Stomach smooth muscle (tissue), 2 donors: ENCODE measurements around the gene LENG8.
A peak's percentile ranks its signal among the peaks of the same experiment; 100 is the strongest.

Source experiments
- H3K27ac ChIP-seq: one replicate; pipeline ENCODE4 v1.7.0; 2013; ENCODE audit warnings: mild to moderate bottlenecking, low read length, inconsistent platforms
- H3K27me3 ChIP-seq, 2 donors: one replicate each; pipeline ENCODE4 v1.7.0; 2013; ENCODE audit warnings: low read length in 2 of 2; ENCODE audit not compliant: insufficient read depth in 2 of 2, control insufficient read depth in 1 of 2
- H3K36me3 ChIP-seq, 2 donors: one replicate each; pipeline ENCODE4 v1.7.0; 2013; ENCODE audit warnings: low read length in 2 of 2; ENCODE audit not compliant: control insufficient read depth in 2 of 2, insufficient read depth in 2 of 2
- H3K4me1 ChIP-seq: one replicate; pipeline ENCODE4 v1.7.0; 2013; ENCODE audit warnings: low read length; ENCODE audit not compliant: control insufficient read depth, insufficient read depth
- H3K4me3 ChIP-seq, 2 donors: one replicate each; pipeline ENCODE4 v1.7.0; 2013; ENCODE audit warnings: low read length in 2 of 2
- H3K9ac ChIP-seq, 2 donors: one replicate each; pipeline ENCODE4 v1.7.0; 2013; ENCODE audit warnings: low read length in 2 of 2, mild to moderate bottlenecking in 1 of 2
- H3K9me3 ChIP-seq, 2 donors: one replicate each; pipeline ENCODE4 v1.7.0; 2013; ENCODE audit warnings: low read length in 2 of 2; ENCODE audit not compliant: control insufficient read depth in 2 of 2
- donor health status: healthy.
- donor health status: Pancreatic carcinoma.

Gene LENG8

GRCh38 chr19:54455786-54456422 lies 6.9 kb downstream of the LENG8 start:
- H3K4me1 ChIP-seq = peaks cover 28% of the 10 kb centered on the region
- no peak overlapping the region for H3K4me3 ChIP-seq
- H3K9ac ChIP-seq = no peak overlapping the region

GRCh38 chr19:54456423-54457373 lies 7.7 kb downstream of the LENG8 start:
- H3K36me3 ChIP-seq = peaks cover 63 to 82% of the 10 kb centered on the region in 2 donors
- peaks cover 25% of the 10 kb centered on the region for H3K4me1 ChIP-seq
- no peaks in the 10 kb centered on the region for H3K9me3 ChIP-seq
- no peak overlapping the region for H3K4me3 ChIP-seq
- H3K27ac ChIP-seq = no peak overlapping the region
- H3K27me3 ChIP-seq = no peaks in the 10 kb centered on the region
- no peak overlapping the region for H3K9ac ChIP-seq

More at GRCh38 chr19:54455786-54456422, 6.9 kb downstream of the LENG8 start:
- Histone ChIP-seq H3K27me3 (no peaks in the 10 kb centered on the region), H3K36me3 (peaks cover 70 to 84% of the 10 kb centered on the region in 2 donors), H3K27ac (no peak overlapping the region), H3K9me3 (no peaks in the 10 kb centered on the region)

- no peak overlapping the region for H3K4me3 ChIP-seq
- H3K9me3 ChIP-seq = no peaks in the 10 kb centered on the region
- H3K36me3 ChIP-seq = peaks cover 50 to 72% of the 10 kb centered on the region in 2 donors
- H3K27ac ChIP-seq = no peak overlapping the region
- H3K27me3 ChIP-seq = no peaks in the 10 kb centered on the region
- H3K9ac ChIP-seq = no peak overlapping the region
- peaks cover 31% of the 10 kb centered on the region for H3K4me1 ChIP-seq
Observed at GRCh38 chr19:54457773-54458647, 9.0 kb downstream of the LENG8 start.

GRCh38 chr19:54458648-54459281 lies 9.8 kb downstream of the LENG8 start:
- no peak overlapping the region for H3K4me3 ChIP-seq
- peaks cover 42 to 64% of the 10 kb centered on the region in 2 donors for H3K36me3 ChIP-seq
- H3K4me1 ChIP-seq = peaks cover 31% of the 10 kb centered on the region
- H3K27ac ChIP-seq = no peak overlapping the region
- no peak overlapping the region for H3K9ac ChIP-seq
- H3K27me3 ChIP-seq = no peaks in the 10 kb centered on the region
- H3K9me3 ChIP-seq = no peaks in the 10 kb centered on the region

- H3K9ac ChIP-seq = no peak overlapping the region
- H3K9me3 ChIP-seq = no peaks in the 10 kb centered on the region
- H3K27ac ChIP-seq = no peak overlapping the region
- H3K4me1 ChIP-seq = peaks cover 39% of the 10 kb centered on the region
- H3K36me3 ChIP-seq = peaks cover 34 to 56% of the 10 kb centered on the region in 2 donors
- H3K27me3 ChIP-seq = no peaks in the 10 kb centered on the region
- no peak overlapping the region for H3K4me3 ChIP-seq
Observed at GRCh38 chr19:54459282-54460229, 10.6 kb downstream of the LENG8 start.

GRCh38 chr19:54460230-54461005 lies 11.4 kb downstream of the LENG8 start:
- Histone ChIP-seq H3K4me3 (no peak overlapping the region), H3K9ac (no peak overlapping the region), H3K36me3 (peaks cover 26 to 48% of the 10 kb centered on the region in 2 donors), H3K4me1 (peaks cover 44% of the 10 kb centered on the region), H3K27me3 (no peaks in the 10 kb centered on the region), H3K9me3 (no peaks in the 10 kb centered on the region), H3K27ac (no peak overlapping the region)

GRCh38 chr19:54461210-54461609 lies 12.2 kb downstream of the LENG8 start:
- peaks cover 23 to 44% of the 10 kb centered on the region in 2 donors for H3K36me3 ChIP-seq
- no peaks in the 10 kb centered on the region for H3K27me3 ChIP-seq
- no peak overlapping the region for H3K4me3 ChIP-seq

GRCh38 chr19:54461613-54462012 lies 12.6 kb downstream of the LENG8 start:
- H3K27ac ChIP-seq = peak overlapping the region; percentile 78
- H3K4me1 ChIP-seq = peaks cover 44% of the 10 kb centered on the region
- H3K9me3 ChIP-seq = no peaks in the 10 kb centered on the region
- peaks cover 23 to 40% of the 10 kb centered on the region in 2 donors for H3K36me3 ChIP-seq
- H3K27me3 ChIP-seq = no peaks in the 10 kb centered on the region
- H3K4me3 ChIP-seq = no peak overlapping the region
- no peak overlapping the region for H3K9ac ChIP-seq

More at GRCh38 chr19:54461210-54461609, 12.2 kb downstream of the LENG8 start:
- no peak overlapping the region for H3K27ac ChIP-seq
- H3K9me3 ChIP-seq = no peaks in the 10 kb centered on the region
- peaks cover 44% of the 10 kb centered on the region for H3K4me1 ChIP-seq
- H3K9ac ChIP-seq = no peak overlapping the region
